Metanephros (tissue), 2 donors: ENCODE measurements around the gene PNPLA6. TPM values are rescaled to one million over a fixed set of nuclear protein-coding genes. Genes with fewer than 3 reads are reported as not detected.

ENCODE experiments used
- small RNA-seq: library from RNA; depleted of rRNA; stranded (forward); fragments of <200 nt; gene quantifications from one replicate; pipeline ENCODE3, GENCODE V24; 2014; ENCODE audit warnings: low replicate concordance
- total RNA-seq: library from RNA; depleted of rRNA; stranded (reverse); fragments of >200 nt; gene quantifications from one replicate; pipeline ENCODE4 v1.2.3, GENCODE V29; 2014

PNPLA6 gene
- 52.2 TPM for total RNA-seq

GRCh38 chr19:7535047-7535997 is at the start of gene PNPLA6:
PNPLA6 (plus strand) TSS chr19:7535717; CDS start chr19:7535789, 72 bp downstream.

GRCh38 chr19:7488736-7489353 is 46.7 kb upstream of the PNPLA6 start, which contains the start of gene PEX11G:
PEX11G (minus strand) TSS chr19:7489035; CDS start chr19:7489010, 25 bp downstream.

GRCh38 chr19:7515645-7516151 is 19.8 kb upstream of the PNPLA6 start, which contains the start of gene ZNF358:
ZNF358 (plus strand) TSS chr19:7516103; CDS start chr19:7519243, 3,140 bp downstream.

GRCh38 chr19:7522072-7522922 is 13.2 kb upstream of the PNPLA6 start, which contains the start of gene MCOLN1:
MCOLN1 (plus strand) TSS chr19:7522624; CDS start chr19:7522751, 127 bp downstream.

GRCh38 chr19:7595466-7596133 is 60.1 kb downstream of the PNPLA6 start, which contains the start of gene CAMSAP3:
CAMSAP3 (plus strand) TSS chr19:7595863; CDS start chr19:7596003, 140 bp downstream.

Small RNA genes within 50 kb of the gene (small RNA-seq; reads per million reads assigned to genes)
- gene AC008878.2, result not detected

Other genes starting within 250 kb of the PNPLA6 start
- 85.7 TPM for gene INSR, start 241.3 kb upstream of the PNPLA6 start, total RNA-seq
- 38.8 TPM for gene ARHGEF18, start 186.8 kb upstream of the PNPLA6 start, total RNA-seq
- 4.7 TPM for gene PEX11G, start 46.7 kb upstream of the PNPLA6 start, total RNA-seq
- gene ZNF358, start 19.6 kb upstream of the PNPLA6 start, total RNA-seq, result 34.9 TPM
- gene MCOLN1, start 13.1 kb upstream of the PNPLA6 start, total RNA-seq, result 21.1 TPM
- gene CAMSAP3, start 60.1 kb downstream of the PNPLA6 start, total RNA-seq, result 13.0 TPM
- gene XAB2, start 93.8 kb downstream of the PNPLA6 start, total RNA-seq, result 61.0 TPM
- gene PET100, start 94.1 kb downstream of the PNPLA6 start, total RNA-seq, result 22.0 TPM
- not detected for gene PCP2, start 98.0 kb downstream of the PNPLA6 start, total RNA-seq
- gene STXBP2, start 101.4 kb downstream of the PNPLA6 start, total RNA-seq, result 55.6 TPM
- gene RETN, start 133.3 kb downstream of the PNPLA6 start, total RNA-seq, result 6.5 TPM
- gene MCEMP1, start 141.4 kb downstream of the PNPLA6 start, total RNA-seq, result 0.64 TPM
- 66.3 TPM for gene TRAPPC5, start 145.1 kb downstream of the PNPLA6 start, total RNA-seq
- gene FCER2, start 166.4 kb downstream of the PNPLA6 start, total RNA-seq, result 0.23 TPM
- 0.29 TPM for gene CLEC4G, start 196.4 kb downstream of the PNPLA6 start, total RNA-seq
- gene CD209, start 211.8 kb downstream of the PNPLA6 start, total RNA-seq, result 4.8 TPM
- gene CLEC4M, start 227.5 kb downstream of the PNPLA6 start, total RNA-seq, result 2.7 TPM